GM12801 (cell line): ENCODE data around the gene ASB4.

Experiments
- CTCF ChIP-seq: IDR thresholded peaks from one replicate; pipeline ENCODE4 v1.5.1; 2011; ENCODE audit warnings: control low read depth; ENCODE audit not compliant: insufficient read length; ENCODE audit errors: extremely low read depth

Gene ASB4

GRCh38 chr7:95544171-95544570, 58.4 kb downstream of the ASB4 start:
- TF ChIP-seq CTCF, result no peak

DNA sequence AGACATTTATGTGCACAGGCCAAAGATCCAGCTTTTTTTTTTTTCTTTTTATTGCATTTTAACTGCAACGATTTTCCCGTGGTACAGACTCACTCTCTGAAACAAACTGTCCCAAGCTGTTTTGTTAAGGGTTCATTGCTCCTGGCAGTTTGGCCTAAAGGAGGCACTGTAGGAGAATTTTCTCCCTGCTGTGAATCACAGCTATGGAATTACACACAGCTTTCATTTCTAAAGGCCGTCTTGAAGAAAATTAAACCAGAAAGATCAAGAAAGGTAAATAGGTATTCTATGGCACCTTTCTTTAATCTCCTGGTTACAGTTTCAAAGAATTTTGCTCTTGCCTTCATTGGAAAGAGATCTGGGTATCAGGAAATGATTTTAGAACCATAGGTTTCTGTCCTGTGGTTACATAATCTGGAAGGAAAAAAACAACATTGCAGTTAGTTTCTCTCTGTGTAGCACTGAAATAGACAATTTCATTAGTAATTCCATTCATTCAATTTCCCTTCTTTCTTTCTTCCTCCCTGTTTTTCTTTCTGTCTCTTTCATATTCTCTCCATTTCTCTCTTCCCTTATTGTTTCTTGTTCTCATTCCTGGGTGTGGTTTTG, 59.4 kb downstream of the ASB4 start:
- TF ChIP-seq CTCF, result no peak

DNA sequence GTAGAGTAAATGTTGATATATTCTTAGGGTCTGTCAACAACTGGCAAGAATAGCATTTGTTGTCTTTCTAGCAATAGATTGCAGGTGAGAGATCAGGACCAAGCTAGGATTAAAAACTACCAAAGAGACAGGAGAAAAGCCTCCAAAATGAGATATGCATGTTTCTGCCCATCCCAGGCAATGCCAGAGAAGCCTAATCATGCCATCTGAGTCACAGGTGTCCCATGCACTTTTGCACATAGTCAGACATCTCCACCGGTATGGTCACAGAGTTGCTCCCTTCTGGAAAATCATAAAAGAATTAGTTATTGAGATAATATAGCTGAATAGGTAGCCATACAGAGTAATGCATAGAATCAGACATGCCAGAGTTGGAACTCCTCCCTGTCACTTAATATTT, 59.9 kb downstream of the ASB4 start:
- no peak for TF ChIP-seq CTCF

DNA sequence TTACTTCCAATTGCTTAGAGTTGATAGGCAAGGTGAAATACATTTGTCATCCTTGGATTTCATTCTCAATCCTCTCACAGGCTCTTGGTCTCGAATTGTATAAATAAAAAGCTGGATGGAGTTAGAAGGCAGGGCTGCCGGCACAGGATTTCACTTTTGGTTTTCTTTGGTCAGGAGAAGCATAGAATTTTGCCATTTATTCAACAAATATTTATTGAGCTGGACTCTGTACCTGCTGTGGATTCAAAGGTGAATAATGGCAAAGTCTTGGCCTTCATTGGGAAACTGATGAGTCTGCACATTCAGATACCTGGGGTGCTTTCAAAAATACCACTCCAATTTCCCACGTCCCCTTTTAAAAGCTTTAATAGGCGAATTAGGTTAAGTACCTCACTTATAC, 60.9 kb downstream of the ASB4 start:
- no peak for TF ChIP-seq CTCF

GRCh38 chr7:95547361-95548348, 61.9 kb downstream of the ASB4 start:
- no peak for TF ChIP-seq CTCF

- TF ChIP-seq CTCF, result no peak
Measured at GRCh38 chr7:95549818-95550529, 64.2 kb downstream of the ASB4 start.

DNA sequence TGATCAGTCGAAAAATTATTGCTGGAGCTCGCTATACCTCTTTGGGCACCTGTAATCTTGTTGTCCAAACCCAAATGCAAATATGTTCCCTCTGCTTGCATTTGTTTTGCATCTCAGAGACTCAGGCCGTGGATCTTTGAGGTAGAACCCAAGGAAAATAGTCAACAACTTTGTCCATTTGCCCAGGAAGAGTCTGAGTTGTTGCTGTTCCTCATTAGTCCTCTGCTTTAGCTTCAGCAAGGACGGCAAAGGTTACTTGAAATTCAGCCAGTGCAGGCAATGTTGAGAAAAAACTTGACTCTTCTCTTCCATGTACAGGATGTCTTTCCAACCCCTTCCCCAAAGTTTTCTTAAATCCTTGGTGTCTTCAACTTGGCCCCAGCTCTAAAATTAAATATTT, 64.8 kb downstream of the ASB4 start:
- no peak for TF ChIP-seq CTCF
